IPS DF 19.7 (cell line): Measurements from ENCODE around the gene NFIC.
"Not testable (repeated sequence)": the region's sequence is repeated elsewhere in the genome, so short reads cannot be mapped to it uniquely, and the experiment has no call there.

ENCODE experiments used
- DNase-seq: peaks from one replicate; pipeline ENCODE4 v3.0.0-alpha.2; 2013; ENCODE audit warnings: low read depth, low spot score

Gene NFIC

GRCh38 chr19:3336680-3337523 is 29.5 kb upstream of the NFIC start:
- no peak for DNase-seq

- no peak for DNase-seq
These were observed 27.7 kb upstream of the NFIC start for GRCh38 chr19:3338541-3339181.

- no peak for DNase-seq
These were observed 26.0 kb upstream of the NFIC start for GRCh38 chr19:3340340-3340739.

GRCh38 chr19:3342246-3342645 is 24.1 kb upstream of the NFIC start:
- no peak for DNase-seq

- not testable (repeated sequence) for DNase-seq
These were observed 23.4 kb upstream of the NFIC start for GRCh38 chr19:3342962-3343361.

- DNase-seq, result no peak
These were observed 22.5 kb upstream of the NFIC start for GRCh38 chr19:3343619-3344502.

- DNase-seq, result no peak
These were observed 21.5 kb upstream of the NFIC start for GRCh38 chr19:3344608-3345598.

GRCh38 chr19:3345850-3346460 is 20.4 kb upstream of the NFIC start:
- no peak for DNase-seq

- no peak for DNase-seq
These were observed 19.6 kb upstream of the NFIC start for GRCh38 chr19:3346677-3347353.

GRCh38 chr19:3348042-3348441 is 18.3 kb upstream of the NFIC start:
- DNase-seq, result no peak

GRCh38 chr19:3348469-3348868 is 17.9 kb upstream of the NFIC start:
- not testable (repeated sequence) for DNase-seq

GRCh38 chr19:3350014-3350663 is 16.2 kb upstream of the NFIC start:
- DNase-seq, result no peak

GRCh38 chr19:3351702-3352447 is 14.5 kb upstream of the NFIC start:
- no peak for DNase-seq

- DNase-seq, result no peak
These were observed 12.9 kb upstream of the NFIC start for GRCh38 chr19:3353493-3353892.

GRCh38 chr19:3356805-3357204 is 9.6 kb upstream of the NFIC start:
- no peak for DNase-seq

- no peak for DNase-seq
These were observed 9.0 kb upstream of the NFIC start for GRCh38 chr19:3357271-3357991.

GRCh38 chr19:3357992-3358688 is 8.2 kb upstream of the NFIC start:
- no peak for DNase-seq

GRCh38 chr19:3358689-3359014 is 7.7 kb upstream of the NFIC start:
- DNase-seq, result no peak
